MG63 (cell line): ENCODE measurements around the gene ASL. TPM values are rescaled to one million over a fixed set of nuclear protein-coding genes. Genes with fewer than 3 reads are reported as not detected.
"Not testable (repeated sequence)": the region's sequence is repeated elsewhere in the genome, so short reads cannot be mapped to it uniquely, and the experiment has no call there.

Source experiments
- DNase-seq: peaks from one replicate; pipeline ENCODE4 v3.0.0-alpha.2; 2020
- H3K27me3 ChIP-seq: fragments of 250-450 bp; sonication (Bioruptor Pico); 2 replicates; pipeline ENCODE4 v1.5.1; 2020; ENCODE audit warnings: mild to moderate bottlenecking, moderate library complexity
- H3K36me3 ChIP-seq: fragments of 250-450 bp; sonication (Bioruptor Pico); 2 replicates; pipeline ENCODE4 v1.5.1; 2020; ENCODE audit warnings: mild to moderate bottlenecking, moderate library complexity
- H3K4me3 ChIP-seq: fragments of 250-450 bp; sonication (Bioruptor Pico); 2 replicates; pipeline ENCODE4 v1.5.1; 2020; ENCODE audit warnings: mild to moderate bottlenecking, moderate library complexity
- H3K9me3 ChIP-seq: fragments of 250-450 bp; sonication (Bioruptor Pico); 2 replicates; pipeline ENCODE4 v1.5.1; 2020; ENCODE audit warnings: mild to moderate bottlenecking, moderate library complexity
- total RNA-seq: library from RNA; depleted of rRNA; stranded (reverse); fragments of >200 nt; shearing (Covaris generic); gene quantifications from 2 replicates; pipeline ENCODE4 v1.2.3, GENCODE V29; 2014; ENCODE audit warnings: low replicate concordance

ASL gene
- total RNA-seq, 1 experiment from 2014 or later: 31.4 TPM

GRCh38 chr7:66055321-66055956 is 20.2 kb upstream of the ASL start:
- H3K36me3 ChIP-seq: no peaks in the 10 kb centered on the region
- DNase-seq: no peak

GRCh38 chr7:66060796-66061195 is 14.8 kb upstream of the ASL start:
- no peak for DNase-seq
- Histone ChIP-seq H3K27me3 (no peaks in the 10 kb centered on the region), H3K9me3 (no peaks in the 10 kb centered on the region), H3K4me3 (no peak overlapping the region), H3K36me3 (no peaks in the 10 kb centered on the region)

More at GRCh38 chr7:66055321-66055956, 20.2 kb upstream of the ASL start:
- Histone ChIP-seq H3K4me3 (no peak overlapping the region), H3K9me3 (no peaks in the 10 kb centered on the region), H3K27me3 (no peaks in the 10 kb centered on the region)

GRCh38 chr7:66069732-66070131 is 5.9 kb upstream of the ASL start:
- H3K4me3 ChIP-seq: no peak overlapping the region
- no peak for DNase-seq
- H3K36me3 ChIP-seq: no peaks in the 10 kb centered on the region
- no peaks in the 10 kb centered on the region for H3K27me3 ChIP-seq
- no peaks in the 10 kb centered on the region for H3K9me3 ChIP-seq

GRCh38 chr7:66070222-66070621 is 5.4 kb upstream of the ASL start:
- no peaks in the 10 kb centered on the region for H3K9me3 ChIP-seq
- H3K27me3 ChIP-seq: no peaks in the 10 kb centered on the region
- no peak for DNase-seq
- H3K36me3 ChIP-seq: no peaks in the 10 kb centered on the region
- no peak overlapping the region for H3K4me3 ChIP-seq

- H3K27me3 ChIP-seq, H3K36me3 ChIP-seq, H3K4me3 ChIP-seq, H3K9me3 ChIP-seq, DNase-seq: not testable (repeated sequence)
These were observed 3.4 kb upstream of the ASL start for GRCh38 chr7:66072208-66072607.

- no peak for DNase-seq
These were observed 1.1 kb downstream of the ASL start for GRCh38 chr7:66076462-66077329.

GRCh38 chr7:66078067-66078466 is 2.4 kb downstream of the ASL start:
- DNase-seq: no peak
- Histone ChIP-seq H3K27me3 (no peaks in the 10 kb centered on the region), H3K36me3 (no peaks in the 10 kb centered on the region), H3K4me3 (no peak overlapping the region), H3K9me3 (no peaks in the 10 kb centered on the region)

More at GRCh38 chr7:66076462-66077329, 1.1 kb downstream of the ASL start:
- no peaks in the 10 kb centered on the region for H3K27me3 ChIP-seq
- H3K9me3 ChIP-seq: no peaks in the 10 kb centered on the region
- no peaks in the 10 kb centered on the region for H3K36me3 ChIP-seq
- peak overlapping the region; percentile 74 for H3K4me3 ChIP-seq

GRCh38 chr7:66082083-66082482 is 6.5 kb downstream of the ASL start:
- H3K36me3 ChIP-seq: no peaks in the 10 kb centered on the region
- no peaks in the 10 kb centered on the region for H3K27me3 ChIP-seq
- DNase-seq: no peak
- no peaks in the 10 kb centered on the region for H3K9me3 ChIP-seq
- H3K4me3 ChIP-seq: no peak overlapping the region

GRCh38 chr7:66082886-66083415 is 7.3 kb downstream of the ASL start:
- Histone ChIP-seq H3K9me3 (no peaks in the 10 kb centered on the region), H3K4me3 (no peak overlapping the region), H3K27me3 (no peaks in the 10 kb centered on the region), H3K36me3 (no peaks in the 10 kb centered on the region)
- DNase-seq: no peak

- Histone ChIP-seq H3K9me3 (no peaks in the 10 kb centered on the region), H3K27me3 (no peaks in the 10 kb centered on the region), H3K36me3 (no peaks in the 10 kb centered on the region), H3K4me3 (no peak overlapping the region)
- DNase-seq: no peak
These were observed 8.1 kb downstream of the ASL start for GRCh38 chr7:66083677-66084076.

- H3K27me3 ChIP-seq: no peaks in the 10 kb centered on the region
- no peaks in the 10 kb centered on the region for H3K36me3 ChIP-seq
- DNase-seq: no peak
- no peaks in the 10 kb centered on the region for H3K9me3 ChIP-seq
- no peak overlapping the region for H3K4me3 ChIP-seq
These were observed 13.5 kb downstream of the ASL start for GRCh38 chr7:66088861-66089838.

- Histone ChIP-seq H3K9me3 (no peaks in the 10 kb centered on the region), H3K27me3 (no peaks in the 10 kb centered on the region), H3K4me3 (no peak overlapping the region), H3K36me3 (no peaks in the 10 kb centered on the region)
- DNase-seq: no peak
These were observed 17.0 kb downstream of the ASL start for GRCh38 chr7:66092654-66093053.

GRCh38 chr7:66095010-66095409 is 19.4 kb downstream of the ASL start:
- H3K36me3 ChIP-seq: no peaks in the 10 kb centered on the region
- DNase-seq: no peak
- no peaks in the 10 kb centered on the region for H3K27me3 ChIP-seq
- no peaks in the 10 kb centered on the region for H3K9me3 ChIP-seq
- no peak overlapping the region for H3K4me3 ChIP-seq

- peak; percentile 9 for DNase-seq
- Histone ChIP-seq H3K36me3 (no peaks in the 10 kb centered on the region), H3K27me3 (no peaks in the 10 kb centered on the region), H3K4me3 (no peak overlapping the region), H3K9me3 (no peaks in the 10 kb centered on the region)
These were observed 23.6 kb downstream of the ASL start for GRCh38 chr7:66099232-66099550.

GRCh38 chr7:66099551-66100407 is 24.2 kb downstream of the ASL start:
- Histone ChIP-seq H3K4me3 (peak overlapping the region; percentile 44), H3K36me3 (no peaks in the 10 kb centered on the region), H3K27me3 (no peaks in the 10 kb centered on the region), H3K9me3 (no peaks in the 10 kb centered on the region)
- peak; percentile 80 for DNase-seq
